ENCODE results near the gene CYP4F11.
"Not testable (repeated sequence)": the region's sequence is repeated elsewhere in the genome, so short reads cannot be mapped to it uniquely, and the experiment has no call there.

CYP4F11 gene

GRCh38 chr19:15934332-15935078 is at the start of gene CYP4F11:
Gene CYP4F11, minus strand, starts transcription at chr19:15934529. Its CDS starts 121 bp downstream, at chr19:15934408.
- no peak for DNase-seq (ENCODE audit: low spot score)

- no peak for DNase-seq (ENCODE audit: low spot score)
Measured at GRCh38 chr19:15979293-15979692, 45.0 kb upstream of the CYP4F11 start.

GRCh38 chr19:15977690-15978089 is 43.4 kb upstream of the CYP4F11 start:
- no peak for DNase-seq (ENCODE audit: low spot score)

DNA sequence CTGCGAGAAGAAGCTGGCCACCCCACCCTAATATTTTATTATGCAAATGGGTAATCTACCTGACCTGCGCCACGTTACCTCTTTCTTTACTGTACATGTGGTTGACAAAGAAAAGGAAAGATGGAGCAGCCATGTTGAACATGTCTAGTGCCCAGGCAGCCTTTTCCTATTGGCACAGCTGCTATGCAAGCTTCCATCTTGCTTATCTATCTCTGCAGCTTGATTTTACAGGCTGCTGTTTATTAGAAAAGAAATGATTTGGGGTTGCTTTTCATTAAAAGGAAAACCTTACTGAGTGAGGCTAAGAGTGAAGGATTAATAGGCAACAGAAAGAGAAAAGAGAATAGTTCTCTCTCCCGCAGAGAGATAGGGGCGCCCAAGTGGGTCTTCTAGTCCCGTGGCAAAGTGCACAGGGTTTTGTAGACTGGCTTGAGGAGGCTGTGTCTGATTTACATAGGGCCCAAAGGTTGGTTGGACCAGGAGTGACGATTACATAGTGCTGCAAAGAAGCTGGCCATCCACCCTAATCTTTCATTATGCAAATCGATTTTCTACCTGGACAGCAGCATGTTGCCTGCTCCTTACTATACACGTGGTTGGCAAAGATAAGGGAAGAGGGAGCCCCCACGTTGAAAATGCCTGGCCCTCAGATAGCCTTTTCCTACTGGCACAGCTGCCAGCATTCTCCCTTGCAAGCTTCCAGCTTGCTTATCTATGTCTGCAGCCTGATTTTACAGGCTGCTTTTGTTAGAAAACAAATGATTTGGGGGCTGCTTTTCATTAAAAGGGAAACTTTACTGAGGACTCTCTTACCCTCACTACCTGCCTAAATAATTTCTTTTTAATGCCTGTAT is 42.7 kb upstream of the CYP4F11 start:
- DNase-seq (ENCODE audit: low spot score), result no peak

DNA sequence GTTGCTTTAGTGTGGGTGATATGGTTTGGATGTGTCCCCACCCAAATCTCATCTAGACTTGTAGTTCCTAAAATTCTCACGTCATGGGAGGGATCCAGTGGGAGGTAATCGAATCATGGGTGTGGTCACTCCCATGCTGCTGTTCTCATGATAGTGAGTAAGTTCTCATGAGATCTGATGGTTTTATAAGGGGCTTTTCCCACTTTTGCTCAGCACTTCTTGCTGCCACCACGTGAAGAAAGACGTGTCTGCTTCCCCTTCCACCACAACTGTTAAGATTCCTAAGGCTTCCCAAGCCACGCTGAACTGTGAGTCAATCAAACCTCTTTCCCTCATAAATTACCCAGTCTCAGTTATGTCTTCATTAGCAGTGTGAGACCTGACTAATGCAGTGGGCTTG is 40.5 kb upstream of the CYP4F11 start:
- no peak for DNase-seq (ENCODE audit: low spot score)

DNA sequence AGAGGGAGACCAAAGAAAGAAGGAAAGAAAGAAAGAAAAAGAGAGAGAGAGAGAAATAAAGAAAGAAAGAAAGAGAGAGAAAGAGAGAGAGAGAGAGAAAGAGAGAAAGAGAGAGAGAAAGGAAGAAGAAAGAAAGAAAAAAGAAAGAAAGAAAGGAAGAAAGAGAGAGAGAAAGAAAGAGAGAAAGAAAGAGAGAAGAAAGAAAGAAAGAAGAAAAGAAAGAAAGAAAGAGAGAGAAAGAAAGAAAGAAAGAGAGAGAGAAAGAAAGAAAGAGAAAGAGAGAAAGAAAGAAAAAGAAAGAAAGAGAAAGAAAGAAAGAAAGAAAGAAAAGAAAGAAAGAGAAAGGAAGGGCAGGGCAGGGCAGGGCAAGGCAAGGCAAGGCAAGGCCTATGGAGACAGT is 37.7 kb upstream of the CYP4F11 start:
- not testable (repeated sequence) for DNase-seq (ENCODE audit: low spot score)

DNA sequence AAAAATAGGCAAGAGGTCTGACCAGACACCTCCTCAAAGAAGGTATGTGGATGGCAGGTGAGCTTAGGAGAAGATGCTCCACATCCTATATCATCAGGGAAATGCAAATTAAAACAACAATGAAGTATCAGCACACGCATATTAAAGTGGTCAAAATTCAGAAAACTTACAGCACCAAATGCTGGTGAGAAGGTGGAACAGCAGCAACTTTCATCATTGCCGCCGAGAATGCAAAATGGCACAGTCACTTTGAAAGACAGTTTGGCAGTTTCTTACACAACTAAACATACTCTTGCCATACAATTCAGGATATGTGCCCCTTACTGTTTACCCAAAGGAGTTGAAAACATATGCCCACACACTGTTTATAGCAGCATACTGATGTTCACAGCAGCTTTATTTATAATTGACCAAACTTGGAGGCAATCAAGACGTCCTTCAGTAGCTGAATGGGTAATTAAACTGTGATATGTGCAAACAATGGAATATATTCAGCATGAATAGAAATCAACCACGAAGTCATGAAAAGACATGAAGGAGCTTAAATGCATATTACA is 37.0 kb upstream of the CYP4F11 start:
- DNase-seq (ENCODE audit: low spot score), result no peak

DNA sequence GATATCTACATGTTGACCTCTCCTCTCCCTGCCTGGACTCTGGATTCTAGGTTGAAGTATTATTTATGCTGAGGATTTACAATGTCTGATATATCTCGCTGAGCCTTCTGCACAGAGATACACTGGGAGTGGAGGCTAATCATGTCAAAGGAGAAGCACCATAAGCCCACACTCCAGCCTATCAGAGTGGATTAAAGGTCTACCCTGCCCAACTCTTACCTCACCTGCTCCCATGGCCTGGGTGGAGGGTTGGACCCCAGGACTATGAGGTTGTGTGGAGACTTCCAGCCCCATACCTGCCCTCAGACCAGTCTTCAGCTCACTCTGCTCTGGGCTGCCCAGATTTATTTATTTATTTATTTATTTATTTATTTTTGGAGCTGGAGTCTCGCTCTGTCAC is 29.9 kb upstream of the CYP4F11 start:
- DNase-seq (ENCODE audit: low spot score), result no peak

DNA sequence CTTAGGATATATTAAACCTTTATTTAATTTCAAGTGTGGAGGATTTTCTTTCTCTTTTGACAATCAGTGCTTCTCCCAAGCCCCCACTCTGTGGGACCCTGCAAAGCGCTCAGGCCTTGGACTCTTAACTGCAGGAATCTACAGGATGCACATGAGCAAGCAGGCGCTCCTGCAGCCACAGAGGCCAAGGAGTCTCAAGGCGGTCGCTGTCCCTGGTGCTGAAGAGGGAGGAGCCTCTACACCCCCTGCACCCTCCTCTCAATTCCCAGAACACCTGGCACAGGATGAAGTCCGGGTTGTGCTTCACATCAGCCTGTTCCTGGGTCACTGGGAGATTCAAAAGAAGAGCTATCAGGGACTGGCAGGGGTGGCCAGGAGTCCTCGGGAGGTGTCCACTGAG is 28.0 kb upstream of the CYP4F11 start:
- DNase-seq (ENCODE audit: low spot score), result no peak

- DNase-seq (ENCODE audit: low spot score), result no peak
Measured at GRCh38 chr19:15954820-15955219, 20.5 kb upstream of the CYP4F11 start.

- DNase-seq (ENCODE audit: low spot score), result no peak
Measured at GRCh38 chr19:15948223-15949058, 14.1 kb upstream of the CYP4F11 start, which contains the start of gene OR10H4. Gene OR10H4, plus strand, starts transcription at chr19:15949008. Its CDS starts 0 bp downstream, at chr19:15949008.

DNA sequence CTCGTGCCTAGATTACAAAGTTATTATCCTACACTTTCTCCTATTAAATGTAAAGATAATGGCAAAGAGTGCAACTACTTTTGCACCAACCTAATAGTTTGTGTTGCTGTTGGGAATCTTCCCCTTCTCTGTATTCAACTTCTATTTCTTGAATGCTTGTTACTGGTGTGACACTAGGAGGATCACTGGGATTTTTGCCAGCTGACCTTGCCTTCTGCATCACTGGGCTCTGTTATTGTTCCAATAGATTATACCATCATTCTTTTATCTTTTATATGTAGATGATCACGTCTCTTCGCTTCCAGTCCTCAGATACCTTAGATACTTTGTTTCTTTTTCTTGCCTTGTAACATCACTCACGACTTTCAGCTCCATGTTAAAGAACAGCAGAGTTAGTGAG is 11.0 kb upstream of the CYP4F11 start:
- no peak for DNase-seq (ENCODE audit: low spot score)

GRCh38 chr19:15944401-15944800 is 10.1 kb upstream of the CYP4F11 start:
- no peak for DNase-seq (ENCODE audit: low spot score)

DNA sequence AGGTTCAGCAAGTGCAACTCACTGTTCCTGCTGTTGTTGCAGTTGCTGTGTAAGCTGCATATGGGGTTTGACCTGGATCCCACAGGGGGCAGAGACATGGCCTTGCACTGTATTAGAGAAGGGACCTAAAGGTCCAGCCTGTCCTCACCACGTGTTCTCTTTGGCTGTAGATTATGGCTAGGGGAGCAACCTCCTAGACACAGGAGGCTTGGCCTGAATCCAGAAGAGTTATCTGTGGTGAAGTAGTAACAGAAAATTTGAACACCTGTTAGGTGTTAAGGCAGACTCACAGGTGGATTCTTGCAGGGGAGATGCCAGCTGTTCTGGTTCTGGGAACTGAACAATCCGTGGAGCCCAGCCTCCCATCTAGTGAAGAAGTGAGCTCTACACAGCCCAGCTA is 3.4 kb upstream of the CYP4F11 start:
- no peak for DNase-seq (ENCODE audit: low spot score)

- DNase-seq (ENCODE audit: low spot score), result no peak
Measured at GRCh38 chr19:15936950-15937349, 2.6 kb upstream of the CYP4F11 start.

- DNase-seq (ENCODE audit: low spot score), result no peak
Measured at GRCh38 chr19:15936173-15936572, 1.8 kb upstream of the CYP4F11 start.

DNA sequence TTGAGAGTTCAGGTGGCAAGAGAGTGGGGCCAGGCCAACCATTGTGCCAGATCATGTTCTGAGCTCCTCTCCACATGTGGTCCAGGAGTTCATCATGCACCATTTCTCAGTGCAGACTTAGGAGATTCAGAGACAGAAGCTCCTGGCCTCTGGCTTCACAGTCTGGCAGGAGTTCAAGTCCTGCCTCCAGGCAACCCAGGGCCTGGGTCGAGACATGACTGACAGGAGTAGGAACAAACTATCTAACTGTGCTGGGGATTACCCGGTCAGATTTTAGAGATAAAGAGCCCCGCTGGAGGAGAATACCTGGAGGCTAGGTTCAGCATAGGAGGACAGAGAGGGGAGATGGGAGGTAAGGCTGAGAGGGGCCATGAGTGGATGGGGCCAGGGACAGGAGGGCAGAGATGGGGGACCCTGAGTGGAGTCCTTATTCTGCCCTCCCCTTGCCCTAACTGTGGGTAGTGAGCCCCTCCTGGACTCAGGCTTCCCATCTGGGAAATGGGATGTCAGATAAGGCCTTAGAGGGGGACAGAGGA is 906 bp upstream of the CYP4F11 start:
- DNase-seq (ENCODE audit: low spot score), result no peak

DNA sequence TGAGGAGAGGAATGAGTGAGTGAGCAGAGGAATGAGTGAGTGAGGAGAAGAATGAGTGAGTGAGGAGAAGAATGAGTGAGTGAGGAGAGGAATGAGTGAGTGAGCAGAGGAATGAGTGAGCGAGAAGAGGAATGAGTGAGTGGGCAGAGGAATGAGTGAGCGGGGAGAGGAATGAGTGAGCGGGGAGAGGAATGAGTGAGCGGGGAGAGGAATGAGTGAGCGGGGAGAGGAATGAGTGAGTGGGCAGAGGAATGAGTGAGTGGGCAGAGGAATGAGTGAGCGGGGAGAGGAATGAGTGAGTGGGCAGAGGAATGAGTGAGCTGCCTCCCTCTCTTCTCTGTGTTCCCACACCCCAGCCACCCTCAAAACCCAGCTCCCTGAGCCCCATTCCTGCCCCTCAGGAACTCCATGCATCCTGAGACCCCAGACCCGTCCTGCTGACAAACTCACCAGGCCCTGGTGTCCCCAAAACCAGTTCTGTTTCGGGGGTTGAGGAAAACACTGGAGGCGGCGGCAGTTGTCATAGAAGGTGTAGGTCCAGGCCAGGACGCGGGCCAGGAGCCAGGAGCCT is 483 bp downstream of the CYP4F11 start:
- DNase-seq (ENCODE audit: low spot score), result not testable (repeated sequence)

- no peak for DNase-seq (ENCODE audit: low spot score)
Measured at GRCh38 chr19:15928321-15928720, 6.0 kb downstream of the CYP4F11 start.

GRCh38 chr19:15926484-15926883 is 7.8 kb downstream of the CYP4F11 start:
- no peak for DNase-seq (ENCODE audit: low spot score)

DNA sequence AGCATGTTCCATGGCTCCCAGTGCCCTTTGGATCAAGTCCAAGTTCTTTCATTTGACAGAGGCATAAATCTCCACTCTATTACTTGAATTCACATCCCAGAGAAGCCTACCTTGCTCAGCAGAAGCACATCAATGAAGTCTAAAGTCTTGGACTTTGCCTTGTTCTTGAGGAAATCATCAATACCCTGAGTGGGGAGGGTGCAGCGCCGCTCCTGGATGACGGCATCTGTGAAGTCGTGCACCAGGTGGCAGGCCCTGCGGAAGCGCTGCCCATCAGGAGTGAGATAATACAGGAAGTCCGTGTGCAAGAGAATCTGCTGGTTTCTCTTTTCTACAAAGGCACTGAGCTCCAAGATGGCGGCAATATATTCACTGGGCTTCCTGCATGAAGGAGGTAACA is 10.6 kb downstream of the CYP4F11 start:
- no peak for DNase-seq (ENCODE audit: low spot score)

Measured in GM03348 (cell line).